C4-2B (cell line): Measurements from ENCODE around the gene TMEM30A.

Experiments used
- ZFX ChIP-seq: fragments of 450-650 bp; IDR thresholded peaks from 2 replicates; pipeline ENCODE4 v1.6.1; 2017
- TF ChIP-seq, protein P1 (sequence below): fragments of 450-650 bp; conservative IDR thresholded peaks from 2 replicates; pipeline ENCODE4 v1.5.1; 2017; ENCODE audit warnings: mild to moderate bottlenecking

GRCh38 chr6:75204217-75204958, 80.2 kb downstream of the TMEM30A start:
- TF ChIP-seq, protein P1, sequence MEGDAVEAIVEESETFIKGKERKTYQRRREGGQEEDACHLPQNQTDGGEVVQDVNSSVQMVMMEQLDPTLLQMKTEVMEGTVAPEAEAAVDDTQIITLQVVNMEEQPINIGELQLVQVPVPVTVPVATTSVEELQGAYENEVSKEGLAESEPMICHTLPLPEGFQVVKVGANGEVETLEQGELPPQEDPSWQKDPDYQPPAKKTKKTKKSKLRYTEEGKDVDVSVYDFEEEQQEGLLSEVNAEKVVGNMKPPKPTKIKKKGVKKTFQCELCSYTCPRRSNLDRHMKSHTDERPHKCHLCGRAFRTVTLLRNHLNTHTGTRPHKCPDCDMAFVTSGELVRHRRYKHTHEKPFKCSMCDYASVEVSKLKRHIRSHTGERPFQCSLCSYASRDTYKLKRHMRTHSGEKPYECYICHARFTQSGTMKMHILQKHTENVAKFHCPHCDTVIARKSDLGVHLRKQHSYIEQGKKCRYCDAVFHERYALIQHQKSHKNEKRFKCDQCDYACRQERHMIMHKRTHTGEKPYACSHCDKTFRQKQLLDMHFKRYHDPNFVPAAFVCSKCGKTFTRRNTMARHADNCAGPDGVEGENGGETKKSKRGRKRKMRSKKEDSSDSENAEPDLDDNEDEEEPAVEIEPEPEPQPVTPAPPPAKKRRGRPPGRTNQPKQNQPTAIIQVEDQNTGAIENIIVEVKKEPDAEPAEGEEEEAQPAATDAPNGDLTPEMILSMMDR: peak; percentile 81
- no peak for TF ChIP-seq ZFX
